Activated naive CD8-positive, alpha-beta T cell treated with anti-CD3 and anti-CD28 coated beads, Interleukin-2, amount 50 U/mL, for 24 hours (primary cell): Measurements from ENCODE around the gene CMTM5.

Experiments used
- ATAC-seq: fragments of 150-1000 bp; cut with Tn5 transposase; one replicate; pipeline ENCODE4 v1.10.0; 2021
- DNase-seq: peaks from one replicate; pipeline ENCODE4 v3.0.0; 2021
- H3K27ac Mint-ChIP-seq: one replicate; pipeline ENCODE4 v1.8.0; 2021; ENCODE audit warnings: mild to moderate bottlenecking, mixed read lengths
- H3K27me3 Mint-ChIP-seq: one replicate; pipeline ENCODE4 v1.8.0; 2021; ENCODE audit warnings: mixed read lengths
- H3K36me3 Mint-ChIP-seq: one replicate; pipeline ENCODE4 v1.8.0; 2021; ENCODE audit warnings: low read depth, mixed read lengths
- H3K4me1 Mint-ChIP-seq: one replicate; pipeline ENCODE4 v1.8.0; 2021; ENCODE audit warnings: mixed read lengths
- H3K4me3 Mint-ChIP-seq: one replicate; pipeline ENCODE4 v1.8.0; 2021; ENCODE audit warnings: mild to moderate bottlenecking, moderate library complexity, mixed read lengths
- H3K9me3 Mint-ChIP-seq: one replicate; pipeline ENCODE4 v1.8.0; 2021; ENCODE audit warnings: mixed read lengths

The CMTM5 gene

GRCh38 chr14:23405516-23406025 lies 28.7 kb downstream of the CMTM5 start:
- no peak for ATAC-seq
- no peak for DNase-seq
- H3K9me3 Mint-ChIP-seq = no peaks in the 10 kb centered on the region
- no peak overlapping the region for H3K27ac Mint-ChIP-seq
- no peak overlapping the region for H3K4me3 Mint-ChIP-seq
- no peaks in the 10 kb centered on the region for H3K4me1 Mint-ChIP-seq
- H3K27me3 Mint-ChIP-seq = peaks cover 11% of the 10 kb centered on the region
- H3K36me3 Mint-ChIP-seq = no peaks in the 10 kb centered on the region

GRCh38 chr14:23406244-23406643 lies 29.4 kb downstream of the CMTM5 start:
- no peaks in the 10 kb centered on the region for H3K4me1 Mint-ChIP-seq
- no peak overlapping the region for H3K4me3 Mint-ChIP-seq
- H3K36me3 Mint-ChIP-seq = no peaks in the 10 kb centered on the region
- H3K27me3 Mint-ChIP-seq = peaks cover 11% of the 10 kb centered on the region
- H3K9me3 Mint-ChIP-seq = no peaks in the 10 kb centered on the region
- H3K27ac Mint-ChIP-seq = no peak overlapping the region
- no peak for ATAC-seq
- no peak for DNase-seq

GRCh38 chr14:23406725-23407355 lies 30.0 kb downstream of the CMTM5 start:
- H3K27ac Mint-ChIP-seq = no peak overlapping the region
- peaks cover 11% of the 10 kb centered on the region for H3K27me3 Mint-ChIP-seq
- no peaks in the 10 kb centered on the region for H3K4me1 Mint-ChIP-seq
- H3K4me3 Mint-ChIP-seq = no peak overlapping the region
- DNase-seq (no peak), ATAC-seq (no peak)
- H3K9me3 Mint-ChIP-seq = no peaks in the 10 kb centered on the region
- H3K36me3 Mint-ChIP-seq = no peaks in the 10 kb centered on the region

- Mint-ChIP-seq H3K4me3 (no peak within 1 kb of the TSS), H3K27ac (no peak within 1 kb of the TSS), H3K27me3 (peaks cover 11% of the 10 kb centered on the region), H3K36me3 (no peaks in the 10 kb centered on the region), H3K4me1 (no peaks in the 10 kb centered on the region), H3K9me3 (no peaks in the 10 kb centered on the region)
- ATAC-seq (no peak), DNase-seq (no peak)
These were observed 30.9 kb downstream of the CMTM5 start, which contains the start of gene MYH6 for GRCh38 chr14:23407516-23408306. TSS of gene MYH6 (minus strand) at chr14:23408273. CDS start at chr14:23407223, 1,050 bp downstream.

- no peak overlapping the region for H3K4me3 Mint-ChIP-seq
- no peak overlapping the region for H3K27ac Mint-ChIP-seq
- ATAC-seq (no peak), DNase-seq (no peak)
- no peaks in the 10 kb centered on the region for H3K36me3 Mint-ChIP-seq
- no peaks in the 10 kb centered on the region for H3K9me3 Mint-ChIP-seq
- no peaks in the 10 kb centered on the region for H3K4me1 Mint-ChIP-seq
- peaks cover 8% of the 10 kb centered on the region for H3K27me3 Mint-ChIP-seq
These were observed 31.4 kb downstream of the CMTM5 start for GRCh38 chr14:23408307-23408630.

- H3K27ac Mint-ChIP-seq = no peak overlapping the region
- DNase-seq = no peak
- peaks cover 6% of the 10 kb centered on the region for H3K27me3 Mint-ChIP-seq
- H3K4me1 Mint-ChIP-seq = no peaks in the 10 kb centered on the region
- H3K9me3 Mint-ChIP-seq = no peaks in the 10 kb centered on the region
- no peak for ATAC-seq
- H3K4me3 Mint-ChIP-seq = no peak overlapping the region
- no peaks in the 10 kb centered on the region for H3K36me3 Mint-ChIP-seq
These were observed 32.6 kb downstream of the CMTM5 start for GRCh38 chr14:23409475-23409874.

GRCh38 chr14:23409966-23410635 lies 33.3 kb downstream of the CMTM5 start:
- no peaks in the 10 kb centered on the region for H3K9me3 Mint-ChIP-seq
- H3K27me3 Mint-ChIP-seq = peaks cover 6% of the 10 kb centered on the region
- DNase-seq (no peak), ATAC-seq (no peak)
- H3K4me1 Mint-ChIP-seq = no peaks in the 10 kb centered on the region
- no peak overlapping the region for H3K27ac Mint-ChIP-seq
- no peaks in the 10 kb centered on the region for H3K36me3 Mint-ChIP-seq
- H3K4me3 Mint-ChIP-seq = no peak overlapping the region

- peaks cover 4% of the 10 kb centered on the region for H3K27me3 Mint-ChIP-seq
- no peak for ATAC-seq
- no peak overlapping the region for H3K4me3 Mint-ChIP-seq
- H3K4me1 Mint-ChIP-seq = no peaks in the 10 kb centered on the region
- no peaks in the 10 kb centered on the region for H3K9me3 Mint-ChIP-seq
- no peak overlapping the region for H3K27ac Mint-ChIP-seq
- DNase-seq = no peak
- no peaks in the 10 kb centered on the region for H3K36me3 Mint-ChIP-seq
These were observed 35.0 kb downstream of the CMTM5 start for GRCh38 chr14:23411563-23412525.

- Mint-ChIP-seq H3K4me3 (no peak overlapping the region), H3K4me1 (no peaks in the 10 kb centered on the region), H3K36me3 (no peaks in the 10 kb centered on the region), H3K27ac (no peak overlapping the region), H3K9me3 (no peaks in the 10 kb centered on the region), H3K27me3 (no peaks in the 10 kb centered on the region)
- no peak for ATAC-seq
- no peak for DNase-seq
These were observed 36.8 kb downstream of the CMTM5 start for GRCh38 chr14:23413681-23414080.

GRCh38 chr14:23414254-23414653 lies 37.4 kb downstream of the CMTM5 start:
- Mint-ChIP-seq H3K4me1 (no peaks in the 10 kb centered on the region), H3K27me3 (no peaks in the 10 kb centered on the region), H3K9me3 (no peaks in the 10 kb centered on the region), H3K27ac (peak overlapping the region; percentile 21), H3K4me3 (no peak overlapping the region), H3K36me3 (no peaks in the 10 kb centered on the region)
- ATAC-seq (no peak), DNase-seq (no peak)

- no peak for ATAC-seq
- H3K4me1 Mint-ChIP-seq = no peaks in the 10 kb centered on the region
- H3K36me3 Mint-ChIP-seq = no peaks in the 10 kb centered on the region
- DNase-seq = no peak
- H3K27me3 Mint-ChIP-seq = no peaks in the 10 kb centered on the region
- no peak overlapping the region for H3K27ac Mint-ChIP-seq
- H3K4me3 Mint-ChIP-seq = no peak overlapping the region
- H3K9me3 Mint-ChIP-seq = no peaks in the 10 kb centered on the region
These were observed 38.3 kb downstream of the CMTM5 start for GRCh38 chr14:23414906-23415820.

- Mint-ChIP-seq H3K4me3 (no peak overlapping the region), H3K27me3 (no peaks in the 10 kb centered on the region), H3K27ac (no peak overlapping the region)
These were observed 39.3 kb downstream of the CMTM5 start for GRCh38 chr14:23415821-23416778.

More at GRCh38 chr14:23415821-23416778, 39.3 kb downstream of the CMTM5 start:
- Mint-ChIP-seq H3K36me3 (no peaks in the 10 kb centered on the region), H3K4me1 (no peaks in the 10 kb centered on the region), H3K9me3 (no peaks in the 10 kb centered on the region)
- DNase-seq (no peak), ATAC-seq (no peak)
